Vagina (tissue), 2 donors: ENCODE results near the gene PLD1.

Experiments
- POLR2A ChIP-seq, 2 donors: fragments of 450-650 bp; IDR thresholded peaks; one replicate each; pipeline ENCODE4 v1.6.1; 2017; ENCODE audit warnings: antibody characterized with exemption in 2 of 2, mild to moderate bottlenecking in 2 of 2, moderate library complexity in 2 of 2
- TF ChIP-seq, protein P1 (sequence below), 3 experiments: fragments of 450-650 bp in 2 of 3; fragments of 200-600 bp in 1 of 3; sonication (generic) in 1 of 3; IDR thresholded peaks; one replicate each; pipeline ENCODE4 v1.5.1; 2017 to 2019; ENCODE audit warnings: antibody characterized with exemption in 3 of 3, mild to moderate bottlenecking in 2 of 3, moderate library complexity in 2 of 3

DNA sequence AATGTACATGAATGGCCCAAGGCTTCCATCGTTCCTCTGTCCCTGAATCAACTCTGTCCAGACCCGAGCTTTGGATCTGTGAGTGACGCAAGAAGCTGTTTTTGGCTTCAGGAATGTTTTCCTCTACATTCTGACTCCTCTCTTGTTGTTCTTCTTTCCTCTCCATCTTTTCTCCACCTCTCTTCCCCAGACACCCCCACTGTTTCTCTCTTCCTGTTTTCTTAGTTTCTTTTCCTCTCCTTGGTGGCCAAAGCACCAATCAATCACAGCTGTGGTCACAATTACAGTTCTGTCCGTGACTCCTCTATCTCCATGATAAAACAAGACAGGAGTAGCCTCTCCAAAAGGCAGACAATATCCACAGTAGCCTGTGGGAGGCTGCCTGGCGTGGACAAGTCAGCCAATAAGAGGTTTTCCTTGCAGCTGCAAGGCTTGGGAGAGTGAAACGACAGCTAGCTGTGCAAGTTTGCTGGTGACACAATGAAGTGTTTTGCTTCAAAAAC is 28.0 kb upstream of the PLD1 start:
- TF ChIP-seq, protein P1, sequence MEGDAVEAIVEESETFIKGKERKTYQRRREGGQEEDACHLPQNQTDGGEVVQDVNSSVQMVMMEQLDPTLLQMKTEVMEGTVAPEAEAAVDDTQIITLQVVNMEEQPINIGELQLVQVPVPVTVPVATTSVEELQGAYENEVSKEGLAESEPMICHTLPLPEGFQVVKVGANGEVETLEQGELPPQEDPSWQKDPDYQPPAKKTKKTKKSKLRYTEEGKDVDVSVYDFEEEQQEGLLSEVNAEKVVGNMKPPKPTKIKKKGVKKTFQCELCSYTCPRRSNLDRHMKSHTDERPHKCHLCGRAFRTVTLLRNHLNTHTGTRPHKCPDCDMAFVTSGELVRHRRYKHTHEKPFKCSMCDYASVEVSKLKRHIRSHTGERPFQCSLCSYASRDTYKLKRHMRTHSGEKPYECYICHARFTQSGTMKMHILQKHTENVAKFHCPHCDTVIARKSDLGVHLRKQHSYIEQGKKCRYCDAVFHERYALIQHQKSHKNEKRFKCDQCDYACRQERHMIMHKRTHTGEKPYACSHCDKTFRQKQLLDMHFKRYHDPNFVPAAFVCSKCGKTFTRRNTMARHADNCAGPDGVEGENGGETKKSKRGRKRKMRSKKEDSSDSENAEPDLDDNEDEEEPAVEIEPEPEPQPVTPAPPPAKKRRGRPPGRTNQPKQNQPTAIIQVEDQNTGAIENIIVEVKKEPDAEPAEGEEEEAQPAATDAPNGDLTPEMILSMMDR (IDR thresholded peaks at IDR 0.05): no peak
- TF ChIP-seq POLR2A (IDR thresholded peaks at IDR 0.05): no peak
